ENCODE data around the gene ZNHIT2.

GRCh38 chr11:65111744-65112545, 5.6 kb downstream of the ZNHIT2 start, which contains the start of gene TM7SF2:
- peak in 1 of 4 experiments; percentile 12 for TF ChIP-seq CTCF (IDR thresholded peaks at IDR 0.05)
- peak; percentile 94 for TF ChIP-seq POLR2A (IDR thresholded peaks at IDR 0.05)
